Measurements from ENCODE around the gene THY1.
"Not testable (repeated sequence)": the region's sequence is repeated elsewhere in the genome, so short reads cannot be mapped to it uniquely, and the experiment has no call there.

The THY1 gene

GRCh38 chr11:119422809-119423508, at the start of gene THY1:
Gene THY1, minus strand, starts transcription at chr11:119423172. Its CDS starts 2,267 bp downstream, at chr11:119420905.
- DNase-seq = no peak

GRCh38 chr11:119472186-119472855, 49.3 kb upstream of the THY1 start:
- DNase-seq = no peak

GRCh38 chr11:119471329-119471728, 48.4 kb upstream of the THY1 start:
- no peak for DNase-seq

- no peak for DNase-seq
These were observed 47.6 kb upstream of the THY1 start for GRCh38 chr11:119470317-119471291.

GRCh38 chr11:119469506-119469905, 46.5 kb upstream of the THY1 start:
- no peak for DNase-seq

- no peak for DNase-seq
These were observed 45.5 kb upstream of the THY1 start for GRCh38 chr11:119468511-119468910.

GRCh38 chr11:119461229-119461963, 38.4 kb upstream of the THY1 start:
- DNase-seq = no peak

- no peak for DNase-seq
These were observed 37.6 kb upstream of the THY1 start for GRCh38 chr11:119460582-119460981.

GRCh38 chr11:119460097-119460496, 37.1 kb upstream of the THY1 start:
- DNase-seq = no peak

GRCh38 chr11:119459293-119459976, 36.5 kb upstream of the THY1 start:
- DNase-seq = no peak

GRCh38 chr11:119455708-119456107, 32.7 kb upstream of the THY1 start:
- DNase-seq = not testable (repeated sequence)

- not testable (repeated sequence) for DNase-seq
These were observed 32.3 kb upstream of the THY1 start for GRCh38 chr11:119455241-119455640.

- DNase-seq = no peak
These were observed 30.9 kb upstream of the THY1 start for GRCh38 chr11:119453881-119454280.

- DNase-seq = no peak
These were observed 27.8 kb upstream of the THY1 start for GRCh38 chr11:119450590-119451326.

GRCh38 chr11:119449498-119449897, 26.5 kb upstream of the THY1 start:
- DNase-seq = no peak

GRCh38 chr11:119448380-119448779, 25.4 kb upstream of the THY1 start:
- DNase-seq = no peak

GRCh38 chr11:119447664-119448242, 24.8 kb upstream of the THY1 start:
- DNase-seq = no peak

- no peak for DNase-seq
These were observed 24.1 kb upstream of the THY1 start for GRCh38 chr11:119446871-119447663.

- no peak for DNase-seq
These were observed 23.5 kb upstream of the THY1 start for GRCh38 chr11:119446434-119446833.

GRCh38 chr11:119445850-119446249, 22.9 kb upstream of the THY1 start:
- DNase-seq = no peak
